Endothelial cell of umbilical vein (primary cell): ENCODE results near the gene TTLL12. TPM values are rescaled to one million over a fixed set of nuclear protein-coding genes. Genes with fewer than 3 reads are reported as not detected.

Experiments used
- BruUV-seq: library from RNA; stranded (reverse); fragments of 400-500 nt; replicated peaks from 2 replicates; lab custom pipeline; 2021; lab: Mats Ljungman, UMichigan
- CTCF ChIA-PET: fragments of 300-600, 350-600 bp; sonication (Branson Sonifier 250); formaldehyde crosslinking; loops from one replicate; lab custom pipeline; 2021; ENCODE audit warnings: antibody characterized with exemption, inconsistent platforms; lab: Charles Lee
- POLR2A ChIA-PET: fragments of 300-600, 350-600 bp; sonication (Branson Sonifier 250); formaldehyde crosslinking; loops from one replicate; lab custom pipeline; 2021; ENCODE audit warnings: antibody characterized with exemption, inconsistent platforms; lab: Charles Lee
- DNase-seq: peaks from one replicate; pipeline ENCODE4 v3.0.0-alpha.2; 2011; ENCODE audit warnings: low read depth, low spot score
- FAIRE-seq: peaks from 2 replicates; lab custom pipeline; 2011; peaks lifted over from hg19 to GRCh38; lab: Jason Lieb, UNC
- H2AFZ ChIP-seq: 2 replicates; pipeline ENCODE4 v1.6.0; 2012; ENCODE audit warnings: low read depth, low read length, control low read depth, inconsistent platforms
- H3K27ac ChIP-seq: 2 replicates; pipeline ENCODE4 v1.5.1; 2011; ENCODE audit warnings: low read depth, mild to moderate bottlenecking, control low read depth, low read length, moderate library complexity; ENCODE audit not compliant: insufficient read depth
- H3K27me3 ChIP-seq, 2 experiments: 2 replicates each; pipeline versions ENCODE4 v1.6.0 to v1.6.1; 2011; ENCODE audit warnings: low read length in 2 of 2, mixed read lengths in 1 of 2; ENCODE audit not compliant: control insufficient read depth in 2 of 2, insufficient read depth in 2 of 2
- H3K36me3 ChIP-seq, 2 experiments: 2 replicates in 1 of 2; 3 replicates in 1 of 2; pipeline ENCODE4 v1.5.1; 2011; ENCODE audit warnings: low read length in 2 of 2, mild to moderate bottlenecking in 1 of 2, moderate library complexity in 1 of 2; ENCODE audit not compliant: control insufficient read depth in 2 of 2, insufficient read depth in 2 of 2; ENCODE audit errors: extremely low read depth in 1 of 2
- H3K4me1 ChIP-seq: 3 replicates; pipeline ENCODE4 v1.5.1; 2011; ENCODE audit warnings: mild to moderate bottlenecking, low read length; ENCODE audit not compliant: control insufficient read depth, insufficient read depth; ENCODE audit errors: extremely low read depth
- H3K4me2 ChIP-seq: 2 replicates; pipeline ENCODE4 v1.6.1; 2011; ENCODE audit warnings: low read length, control low read depth, mixed read lengths; ENCODE audit not compliant: insufficient read depth
- H3K4me3 ChIP-seq, 3 experiments: fragments of 200-600 bp in 1 of 3; sonication (generic), shearing (Covaris generic) in 1 of 3; replicated peaks in 1 of 3; 2 replicates each; pipeline ENCODE4 v1.5.1; 2011 to 2016; ENCODE audit warnings: control low read depth in 3 of 3, low read length in 3 of 3, mild to moderate bottlenecking in 2 of 3, inconsistent platforms in 1 of 3, low read depth in 1 of 3, moderate library complexity in 1 of 3; ENCODE audit not compliant: insufficient read depth in 1 of 3
- H3K79me2 ChIP-seq: 2 replicates; pipeline ENCODE4 v1.6.0; 2012; ENCODE audit warnings: low read length, inconsistent platforms; ENCODE audit not compliant: control insufficient read depth, insufficient read depth
- H3K9ac ChIP-seq: replicated peaks from 2 replicates; pipeline ENCODE3; 2011; ENCODE audit warnings: low read length, control low read depth; ENCODE audit not compliant: insufficient read depth; ENCODE audit errors: extremely low read depth
- H3K9me1 ChIP-seq: replicated peaks from 3 replicates; pipeline ENCODE4 v1.6.0; 2011; ENCODE audit warnings: mild to moderate bottlenecking, low read length; ENCODE audit not compliant: control insufficient read depth, insufficient read depth; ENCODE audit errors: extremely low read depth
- H3K9me3 ChIP-seq: replicated peaks from 2 replicates; pipeline ENCODE4 v1.5.1; 2012; ENCODE audit warnings: low read length, inconsistent platforms; ENCODE audit not compliant: control insufficient read depth, insufficient read depth
- H4K20me1 ChIP-seq: replicated peaks from 2 replicates; pipeline ENCODE3; 2011; ENCODE audit warnings: mild to moderate bottlenecking, low read length; ENCODE audit not compliant: control insufficient read depth, insufficient read depth; ENCODE audit errors: extremely low read depth
- EZH2 ChIP-seq: IDR thresholded peaks from 2 replicates; pipeline ENCODE4 v1.6.1; 2012; ENCODE audit warnings: borderline replicate concordance, low read depth, mild to moderate bottlenecking, moderate library complexity, low read length, inconsistent platforms; ENCODE audit not compliant: severe bottlenecking
- FOS ChIP-seq: IDR thresholded peaks from 2 replicates; pipeline ENCODE4 v1.6.1; 2011; ENCODE audit warnings: mild to moderate bottlenecking, low read length, moderate library complexity, borderline replicate concordance; ENCODE audit not compliant: insufficient read depth
- GATA2 ChIP-seq: IDR thresholded peaks from 2 replicates; pipeline ENCODE4 v1.7.0; 2011; ENCODE audit warnings: low read depth, mild to moderate bottlenecking, moderate library complexity, mixed read lengths, low read length; ENCODE audit not compliant: insufficient read length, insufficient read depth
- JUN ChIP-seq: IDR thresholded peaks from 2 replicates; pipeline ENCODE4 v1.6.1; 2011; ENCODE audit warnings: borderline replicate concordance, low read depth; ENCODE audit not compliant: insufficient read length, insufficient read depth
- MYC ChIP-seq: IDR thresholded peaks from one replicate; pipeline ENCODE4 v1.6.1; 2011; ENCODE audit warnings: mild to moderate bottlenecking, low read depth, low read length
- POLR2A ChIP-seq: IDR thresholded peaks from 2 replicates; pipeline ENCODE4 v1.6.1; 2012; ENCODE audit warnings: low read depth, mild to moderate bottlenecking, control low read depth, low read length
- POLR2AphosphoS5 ChIP-seq: IDR thresholded peaks from 2 replicates; pipeline ENCODE4 v1.6.1; 2012; ENCODE audit warnings: low read depth, mild to moderate bottlenecking, control low read depth, low read length, moderate library complexity; ENCODE audit not compliant: insufficient read depth
- dilution Hi-C: fragments of 300-500 bp; cut with MboI; formaldehyde crosslinking; loops from one replicate; pipeline ENCODE4 v1.15.0; 2019; ENCODE audit warnings: low sequenced_read_pairs; ENCODE audit not compliant: extremely low pct_ligation_motif_present
- intact Hi-C: fragments of 100-400 bp; cut with micrococcal nuclease; formaldehyde crosslinking; loops from one replicate; pipeline ENCODE4 v1.10.0; 2022
- polyA plus RNA-seq, 4 experiments: library from polyadenylated mRNA; depleted of rRNA in 3 of 4; stranded (reverse) in 3 of 4; unstranded in 1 of 4; fragments of >200 nt; gene quantifications; 2 replicates each; pipeline versions ENCODE4 v1.2.1 to v1.2.3, GENCODE V29; 2011 to 2012; ENCODE audit warnings: missing spikeins in 1 of 4
- total RNA-seq: library from RNA; stranded (reverse); gene quantifications from 2 replicates; pipeline ENCODE4 v1.2.3, GENCODE V29; 2021
- TF ChIP-seq, protein P1 (sequence below), 2 donors: IDR thresholded peaks; 1 replicate in 1 of 2; 2 replicates in 1 of 2; pipeline ENCODE4 v1.5.1; 2011; ENCODE audit warnings: low read length in 2 of 2, mild to moderate bottlenecking in 2 of 2, moderate library complexity in 2 of 2, control low read depth in 1 of 2, inconsistent platforms in 1 of 2, low read depth in 1 of 2; ENCODE audit not compliant: insufficient read depth in 1 of 2; ENCODE audit errors: extremely low read depth in 1 of 2
- TF ChIP-seq, protein P2 (sequence below): IDR thresholded peaks from 2 replicates; pipeline ENCODE4 v1.6.1; 2011; ENCODE audit not compliant: insufficient read depth, insufficient read length

The TTLL12 gene
- total and polyA plus RNA-seq, 2 donors (not counting 3 experiments of a cell fraction or from before 2014, with no cell fraction given) = 26.2 to 36.5 TPM

- Histone ChIP-seq H3K4me3 (no peak overlapping the region), H3K27me3 (no peaks in the 10 kb centered on the region), H3K9ac (no peak overlapping the region), H3K9me3 (no peaks in the 10 kb centered on the region), H4K20me1 (no peaks in the 10 kb centered on the region), H3K27ac (no peak overlapping the region), H3K79me2 (peaks cover 35% of the 10 kb centered on the region), H3K9me1 (no peaks in the 10 kb centered on the region), H3K4me1 (no peaks in the 10 kb centered on the region), H3K4me2 (no peak overlapping the region), H3K36me3 (peaks cover 0 to 15% of the 10 kb centered on the region in 2 experiments), H2AFZ (no peak overlapping the region)
- FAIRE-seq (no peak), DNase-seq (no peak)
- intact Hi-C loops (no loop called here), dilution Hi-C loops (no loop called here)
- no peak for TF ChIP-seq JUN
- TF ChIP-seq, protein P1, sequence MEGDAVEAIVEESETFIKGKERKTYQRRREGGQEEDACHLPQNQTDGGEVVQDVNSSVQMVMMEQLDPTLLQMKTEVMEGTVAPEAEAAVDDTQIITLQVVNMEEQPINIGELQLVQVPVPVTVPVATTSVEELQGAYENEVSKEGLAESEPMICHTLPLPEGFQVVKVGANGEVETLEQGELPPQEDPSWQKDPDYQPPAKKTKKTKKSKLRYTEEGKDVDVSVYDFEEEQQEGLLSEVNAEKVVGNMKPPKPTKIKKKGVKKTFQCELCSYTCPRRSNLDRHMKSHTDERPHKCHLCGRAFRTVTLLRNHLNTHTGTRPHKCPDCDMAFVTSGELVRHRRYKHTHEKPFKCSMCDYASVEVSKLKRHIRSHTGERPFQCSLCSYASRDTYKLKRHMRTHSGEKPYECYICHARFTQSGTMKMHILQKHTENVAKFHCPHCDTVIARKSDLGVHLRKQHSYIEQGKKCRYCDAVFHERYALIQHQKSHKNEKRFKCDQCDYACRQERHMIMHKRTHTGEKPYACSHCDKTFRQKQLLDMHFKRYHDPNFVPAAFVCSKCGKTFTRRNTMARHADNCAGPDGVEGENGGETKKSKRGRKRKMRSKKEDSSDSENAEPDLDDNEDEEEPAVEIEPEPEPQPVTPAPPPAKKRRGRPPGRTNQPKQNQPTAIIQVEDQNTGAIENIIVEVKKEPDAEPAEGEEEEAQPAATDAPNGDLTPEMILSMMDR (IDR thresholded peaks at IDR 0.05; ENCODE audit: extremely low read depth in 1 of 2, insufficient read depth in 1 of 2, low read depth in 1 of 2, low read length in 2 of 2) = peak; percentile 21 to 44
- BruUV-seq = no TSS peak
- CTCF ChIA-PET = interaction anchor here (1.5 kb wide), 1 partner anchor 50 kb away, joined by 4 read pairs; no protein-coding TSS in a partner anchor
- POLR2A ChIA-PET = no interaction called here
Observed at GRCh38 chr22:43159484-43160178, 27.3 kb downstream of the TTLL12 start.

DNA sequence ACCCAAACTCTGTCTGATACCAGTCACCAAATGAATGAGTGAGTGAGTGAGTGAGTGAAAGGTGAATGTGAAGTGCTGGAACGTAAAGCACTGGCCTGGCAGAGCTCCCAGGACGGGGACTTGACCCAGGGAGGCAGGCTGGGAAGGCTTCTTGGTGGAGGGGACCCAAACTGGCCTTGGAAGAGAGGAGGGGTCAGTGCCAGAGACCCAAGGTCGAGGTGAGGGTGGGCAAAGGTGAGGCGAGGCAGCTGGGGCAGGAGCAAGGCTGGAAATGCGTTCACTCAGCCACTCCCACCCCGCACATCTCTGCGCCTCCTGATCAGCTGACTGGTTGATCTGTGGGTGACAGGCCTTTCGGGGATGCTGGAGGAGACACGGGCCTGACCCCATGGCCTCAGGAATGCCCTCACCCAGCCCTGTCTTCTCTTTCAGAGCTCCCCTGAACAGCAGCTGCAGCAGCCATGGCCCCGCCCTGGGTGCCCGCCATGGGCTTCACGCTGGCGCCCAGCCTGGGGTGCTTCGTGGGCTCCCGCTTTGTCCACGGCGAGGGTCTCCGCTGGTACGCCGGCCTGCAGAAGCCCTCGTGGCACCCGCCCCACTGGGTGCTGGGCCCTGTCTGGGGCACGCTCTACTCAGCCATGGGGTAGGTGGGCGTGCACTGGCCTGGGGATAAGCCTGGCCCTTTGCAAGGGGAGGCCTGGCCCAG, 28.0 kb downstream of the TTLL12 start:
- Histone ChIP-seq H3K4me2 (no peak overlapping the region), H3K9ac (no peak overlapping the region), H2AFZ (no peak overlapping the region), H3K27me3 (no peaks in the 10 kb centered on the region), H3K4me3 (no peak overlapping the region), H3K9me1 (no peaks in the 10 kb centered on the region), H4K20me1 (no peaks in the 10 kb centered on the region), H3K36me3 (peaks cover 0 to 15% of the 10 kb centered on the region in 2 experiments), H3K27ac (no peak overlapping the region), H3K4me1 (no peaks in the 10 kb centered on the region), H3K9me3 (no peaks in the 10 kb centered on the region), H3K79me2 (peaks cover 41% of the 10 kb centered on the region)
- ChIA-PET CTCF (interaction anchor here (1.5 kb wide), 1 partner anchor 49 kb away, joined by 4 read pairs; no protein-coding TSS in a partner anchor), POLR2A (no interaction called here)
- no peak for DNase-seq
- no peak for TF ChIP-seq JUN
- TF ChIP-seq MYC = no peak
- TF ChIP-seq POLR2AphosphoS5 = no peak
- no peak for TF ChIP-seq GATA2
- no peak for TF ChIP-seq EZH2
- TF ChIP-seq, protein P2, sequence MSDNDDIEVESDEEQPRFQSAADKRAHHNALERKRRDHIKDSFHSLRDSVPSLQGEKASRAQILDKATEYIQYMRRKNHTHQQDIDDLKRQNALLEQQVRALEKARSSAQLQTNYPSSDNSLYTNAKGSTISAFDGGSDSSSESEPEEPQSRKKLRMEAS = no peak
- TF ChIP-seq, protein P1 (IDR thresholded peaks at IDR 0.05; ENCODE audit: extremely low read depth in 1 of 2, insufficient read depth in 1 of 2, low read depth in 1 of 2, low read length in 2 of 2) = no peak
- no peak for TF ChIP-seq FOS
- TF ChIP-seq POLR2A = no peak
- intact Hi-C loops (no loop called here), dilution Hi-C loops (no loop called here)
- no TSS peak for BruUV-seq
- FAIRE-seq = no peak
